CD8-positive, alpha-beta memory T cell (primary cell): ENCODE measurements around the gene FAM114A1. TPM values are rescaled to one million over a fixed set of nuclear protein-coding genes. Genes with fewer than 3 reads are reported as not detected.
A peak's percentile ranks its signal among the peaks of the same experiment; 100 is the strongest.

Experiments used
- CTCF ChIA-PET: fragments of 350-600 bp; sonication (Branson Sonifier 250); formaldehyde crosslinking; loops from one replicate; lab custom pipeline; 2021; ENCODE audit warnings: antibody characterized with exemption; lab: Charles Lee
- POLR2A ChIA-PET: fragments of 350-600 bp; sonication (Branson Sonifier 250); formaldehyde crosslinking; loops from one replicate; lab custom pipeline; 2021; ENCODE audit warnings: antibody characterized with exemption; lab: Charles Lee
- DNase-seq, 5 donors: peaks; one replicate each; pipeline versions ENCODE4 v3.0.0 to v3.0.0-alpha.2; 2020 to 2022; ENCODE audit warnings: mixed read lengths in 1 of 5
- H3K27ac ChIP-seq: one replicate; pipeline ENCODE4 v1.7.0; 2013; ENCODE audit warnings: low read depth, mild to moderate bottlenecking, low read length, moderate library complexity
- H3K27me3 ChIP-seq: 2 replicates; pipeline ENCODE4 v1.7.0; 2013; ENCODE audit warnings: low read length, mild to moderate bottlenecking; ENCODE audit not compliant: insufficient read depth, poor library complexity, severe bottlenecking
- H3K36me3 ChIP-seq: 2 replicates; pipeline ENCODE4 v1.7.0; 2013; ENCODE audit warnings: mild to moderate bottlenecking, low read length, moderate library complexity; ENCODE audit not compliant: insufficient read depth
- H3K4me1 ChIP-seq: 2 replicates; pipeline ENCODE4 v1.7.0; 2013; ENCODE audit warnings: mild to moderate bottlenecking, low read length, moderate library complexity; ENCODE audit not compliant: insufficient read depth
- H3K4me3 ChIP-seq: 2 replicates; pipeline ENCODE4 v1.7.0; 2013; ENCODE audit warnings: mild to moderate bottlenecking, low read length
- H3K9me3 ChIP-seq: 2 replicates; pipeline ENCODE4 v1.7.0; 2013; ENCODE audit warnings: mild to moderate bottlenecking, low read length
- H3K27ac Mint-ChIP-seq, 8 donors: one replicate each; pipeline ENCODE4 v1.8.0; 2020 to 2021; ENCODE audit warnings: mixed read lengths in 8 of 8, mild to moderate bottlenecking in 6 of 8, inconsistent platforms in 3 of 8, moderate library complexity in 3 of 8
- H3K27me3 Mint-ChIP-seq, 2 donors: one replicate each; pipeline ENCODE4 v1.8.0; 2020 to 2021; ENCODE audit warnings: mixed read lengths in 2 of 2, mild to moderate bottlenecking in 1 of 2, moderate library complexity in 1 of 2
- H3K36me3 Mint-ChIP-seq, 3 donors: one replicate each; pipeline ENCODE4 v1.8.0; 2020 to 2021; ENCODE audit warnings: mixed read lengths in 3 of 3, inconsistent platforms in 1 of 3, mild to moderate bottlenecking in 1 of 3
- H3K4me1 Mint-ChIP-seq, 3 donors: one replicate each; pipeline ENCODE4 v1.8.0; 2020 to 2021; ENCODE audit warnings: mixed read lengths in 3 of 3, inconsistent platforms in 1 of 3, mild to moderate bottlenecking in 1 of 3
- H3K4me3 Mint-ChIP-seq, 7 donors: one replicate each; pipeline ENCODE4 v1.8.0; 2020 to 2021; ENCODE audit warnings: mixed read lengths in 7 of 7, mild to moderate bottlenecking in 6 of 7, moderate library complexity in 4 of 7, inconsistent platforms in 2 of 7
- H3K9me3 Mint-ChIP-seq, 5 donors: one replicate each; pipeline ENCODE4 v1.8.0; 2020 to 2022; ENCODE audit warnings: mixed read lengths in 5 of 5, mild to moderate bottlenecking in 3 of 5, moderate library complexity in 2 of 5, inconsistent platforms in 1 of 5
- polyA plus RNA-seq: library from polyadenylated mRNA; unstranded; fragments of 300-500 nt; fragmentation: Illumina TruSeq; gene quantifications from one replicate; pipeline ENCODE4 v1.2.3, GENCODE V29; 2021
- total RNA-seq, 2 experiments: library from RNA; stranded (reverse); gene quantifications; one replicate each; pipeline ENCODE4 v1.2.3, GENCODE V29; 2021

FAM114A1 gene
- total and polyA plus RNA-seq, 3 experiments from 2014 or later: 0.31 TPM; not detected in 2

- Mint-ChIP-seq H3K27me3 (no peaks in the 10 kb centered on the region), H3K4me1 (peaks cover 0 to 20% (median 11%) of the 10 kb centered on the region in 3 donors), H3K9me3 (no peaks in the 10 kb centered on the region), H3K36me3 (peaks cover 12 to 59% (median 21%) of the 10 kb centered on the region in 3 donors), H3K4me3 (no peak overlapping the region), H3K27ac (peak overlapping the region in 1 of 8 donors; percentile 40)
- Histone ChIP-seq H3K27me3 (no peaks in the 10 kb centered on the region), H3K36me3 (peaks cover 6% of the 10 kb centered on the region), H3K9me3 (no peaks in the 10 kb centered on the region), H3K27ac (no peak overlapping the region), H3K4me1 (peaks cover 3% of the 10 kb centered on the region), H3K4me3 (no peak overlapping the region)
- ChIA-PET POLR2A (no interaction called here), CTCF (no interaction called here)
- DNase-seq: no peak
Observed at GRCh38 chr4:38989487-38989886, 121.9 kb downstream of the FAM114A1 start.

- Histone ChIP-seq H3K4me3 (no peak overlapping the region), H3K27ac (no peak overlapping the region), H3K36me3 (peaks cover 6% of the 10 kb centered on the region), H3K4me1 (peaks cover 3% of the 10 kb centered on the region), H3K9me3 (no peaks in the 10 kb centered on the region), H3K27me3 (no peaks in the 10 kb centered on the region)
- Mint-ChIP-seq H3K36me3 (peaks cover 15 to 63% (median 20%) of the 10 kb centered on the region in 3 donors), H3K4me3 (no peak overlapping the region), H3K27ac (peak overlapping the region in 1 of 8 donors; percentile 95), H3K4me1 (peaks cover 0 to 19% (median 11%) of the 10 kb centered on the region in 3 donors), H3K27me3 (no peaks in the 10 kb centered on the region), H3K9me3 (no peaks in the 10 kb centered on the region)
- ChIA-PET CTCF (no interaction called here), POLR2A (no interaction called here)
- DNase-seq: no peak
Observed at GRCh38 chr4:38990241-38990640, 122.6 kb downstream of the FAM114A1 start.

GRCh38 chr4:38993683-38994082 is 126.1 kb downstream of the FAM114A1 start:
- peaks cover 18 to 63% (median 19%) of the 10 kb centered on the region in 3 donors for H3K36me3 Mint-ChIP-seq

GRCh38 chr4:38994135-38994534 is 126.5 kb downstream of the FAM114A1 start:
- Mint-ChIP-seq H3K4me1 (no peaks in the 10 kb centered on the region), H3K27ac (no peak overlapping the region), H3K27me3 (no peaks in the 10 kb centered on the region), H3K9me3 (no peaks in the 10 kb centered on the region), H3K36me3 (peaks cover 14 to 61% (median 21%) of the 10 kb centered on the region in 3 donors), H3K4me3 (no peak overlapping the region)
- no peaks in the 10 kb centered on the region for H3K27me3 ChIP-seq
- H3K9me3 ChIP-seq: peaks cover under 1% of the 10 kb centered on the region
- ChIA-PET POLR2A (no interaction called here), CTCF (interaction anchor here (1.0 to 1.2 kb wide), 2 partner anchors 9 to 36 kb away, joined by 3 read pairs; no protein-coding TSS in a partner anchor)
- no peaks in the 10 kb centered on the region for H3K36me3 ChIP-seq
- H3K4me3 ChIP-seq: no peak overlapping the region
- H3K27ac ChIP-seq: no peak overlapping the region
- no peaks in the 10 kb centered on the region for H3K4me1 ChIP-seq
- DNase-seq: no peak

More at GRCh38 chr4:38993683-38994082, 126.1 kb downstream of the FAM114A1 start:
- Histone ChIP-seq H3K27ac (no peak overlapping the region), H3K27me3 (no peaks in the 10 kb centered on the region), H3K9me3 (no peaks in the 10 kb centered on the region), H3K4me1 (no peaks in the 10 kb centered on the region), H3K36me3 (no peaks in the 10 kb centered on the region), H3K4me3 (no peak overlapping the region)
- no peak for DNase-seq
- CTCF ChIA-PET: interaction anchor here (1.0 to 1.2 kb wide), 2 partner anchors 9 to 35 kb away, joined by 3 read pairs; no protein-coding TSS in a partner anchor
- H3K27me3 Mint-ChIP-seq: no peaks in the 10 kb centered on the region
- H3K4me1 Mint-ChIP-seq: no peaks in the 10 kb centered on the region
- no peak overlapping the region for H3K4me3 Mint-ChIP-seq
- H3K27ac Mint-ChIP-seq: peak overlapping the region in 2 of 8 donors; percentile 14 to 25
- no peaks in the 10 kb centered on the region for H3K9me3 Mint-ChIP-seq
- POLR2A ChIA-PET: interaction anchor here (0.5 kb wide), 1 partner anchor 643 kb away, joined by 5 read pairs; no protein-coding TSS in a partner anchor

Other genes with a start within 250 kb of the FAM114A1 start
- 10 to 100 TPM; 15.2 to 17.1 TPM for gene KLF3, start 203.6 kb upstream of the FAM114A1 start, total RNA-seq
- gene KLF3, start 203.6 kb upstream of the FAM114A1 start, polyA plus RNA-seq: 72.9 TPM
- not detected for gene TLR10, start 84.8 kb upstream of the FAM114A1 start, total RNA-seq
- gene TLR10, start 84.8 kb upstream of the FAM114A1 start, polyA plus RNA-seq: not detected
- 1 to 10 TPM; 1.3 to 2.1 TPM for gene TLR1, start 63.0 kb upstream of the FAM114A1 start, total RNA-seq
- 9.8 TPM for gene TLR1, start 63.0 kb upstream of the FAM114A1 start, polyA plus RNA-seq
- 1 to 10 TPM; 1.2 TPM for gene TLR6, start 11.0 kb upstream of the FAM114A1 start, total RNA-seq
- gene TLR6, start 11.0 kb upstream of the FAM114A1 start, polyA plus RNA-seq: 1.3 TPM
- gene TMEM156, start 164.6 kb downstream of the FAM114A1 start, total RNA-seq: 1 to 10 TPM; 6.7 to 7.3 TPM
- gene TMEM156, start 164.6 kb downstream of the FAM114A1 start, polyA plus RNA-seq: 24.3 TPM
- gene KLHL5, start 194.4 kb downstream of the FAM114A1 start, total RNA-seq: 10 to 100 TPM; 11.7 to 13.0 TPM
- gene KLHL5, start 194.4 kb downstream of the FAM114A1 start, polyA plus RNA-seq: 8.3 TPM